HCT116 (cell line): ENCODE measurements around the gene NKG7. TPM values are rescaled to one million over a fixed set of nuclear protein-coding genes. Genes with fewer than 3 reads are reported as not detected.

Experiments used
- ATAC-seq: fragments of 200-7000 bp; cut with Tn5 transposase; 2 replicates; pipeline ENCODE4 v1.9.1; 2020; ENCODE audit warnings: mild to moderate bottlenecking, moderate library complexity
- BruUV-seq: library from RNA; stranded (reverse); fragments of 400-500 nt; replicated peaks from 2 replicates; lab custom pipeline; 2021; lab: Mats Ljungman, UMichigan
- CTCF ChIA-PET: fragments of 300-600 bp; sonication (Branson Sonifier 250); formaldehyde crosslinking; loops from one replicate; lab custom pipeline; 2021; ENCODE audit warnings: antibody characterized with exemption; lab: Charles Lee
- POLR2A ChIA-PET: fragments of 300-600, 350-600 bp; sonication (Branson Sonifier 250); formaldehyde crosslinking; loops from one replicate; lab custom pipeline; 2021; ENCODE audit warnings: antibody characterized with exemption; lab: Charles Lee
- RAD21 ChIA-PET, 2 experiments: fragments of 300-600 bp; sonication (Branson Sonifier 250); formaldehyde crosslinking; loops; one replicate each; lab custom pipeline; 2023; ENCODE audit warnings: low total read pairs in 2 of 2; ENCODE audit not compliant: uncharacterized antibody in 2 of 2, unreplicated experiment in 2 of 2, low non-redundant PET in 1 of 2; lab: Charles Lee
- DNase-seq: peaks from one replicate; pipeline ENCODE4 v3.0.0-alpha.2; 2010; ENCODE audit warnings: low read depth, low spot score
- H2AFZ ChIP-seq: fragments of 200-600 bp; shearing (Covaris generic), sonication (generic); 2 replicates; pipeline ENCODE4 v1.6.1; 2017; ENCODE audit warnings: low read depth, mixed run types, mixed read lengths, antibody characterized with exemption, low read length; ENCODE audit not compliant: poor library complexity, severe bottlenecking
- H3K27ac ChIP-seq: 2 replicates; pipeline ENCODE4 v1.5.1; 2012; ENCODE audit warnings: low read depth, low read length
- H3K27me3 ChIP-seq: fragments of 200-600 bp; sonication (generic); 2 replicates; pipeline ENCODE4 v1.6.1; 2016; ENCODE audit warnings: mixed run types, low read length, mixed read lengths; ENCODE audit not compliant: insufficient read depth
- H3K36me3 ChIP-seq, 2 experiments: fragments of 200-500 bp in 1 of 2; fragments of 200-600 bp in 1 of 2; sonication (Bioruptor generic) in 1 of 2; sonication (generic) in 1 of 2; 2 replicates each; pipeline versions ENCODE4 v1.5.1 to v1.6.1; 2014 to 2016; ENCODE audit warnings: low read length in 2 of 2, inconsistent platforms in 1 of 2, mixed read lengths in 1 of 2, mixed run types in 1 of 2; ENCODE audit not compliant: insufficient read depth in 2 of 2, control insufficient read depth in 1 of 2
- H3K4me1 ChIP-seq, 2 experiments: fragments of 200-600 bp in 1 of 2; sonication (generic) in 1 of 2; 2 replicates each; pipeline versions ENCODE4 v1.5.1 to v1.6.1; 2012 to 2017; ENCODE audit warnings: low read length in 2 of 2, inconsistent platforms in 1 of 2, mild to moderate bottlenecking in 1 of 2, mixed read lengths in 1 of 2, mixed run types in 1 of 2, moderate library complexity in 1 of 2; ENCODE audit not compliant: insufficient read depth in 2 of 2, control insufficient read depth in 1 of 2
- H3K4me2 ChIP-seq: fragments of 200-600 bp; sonication (generic); 2 replicates; pipeline ENCODE4 v1.6.1; 2017; ENCODE audit warnings: mixed run types, low read length, mixed read lengths
- H3K4me3 ChIP-seq, 2 experiments: fragments of 200-600 bp in 1 of 2; sonication (generic) in 1 of 2; replicated peaks in 1 of 2; 2 replicates each; pipeline ENCODE4 v1.5.1; 2011 to 2016; ENCODE audit warnings: low read length in 2 of 2, control low read depth in 1 of 2, low read depth in 1 of 2, mild to moderate bottlenecking in 1 of 2, mixed read lengths in 1 of 2, mixed run types in 1 of 2
- H3K79me2 ChIP-seq: fragments of 200-600 bp; sonication (generic); 2 replicates; pipeline ENCODE4 v1.6.1; 2017; ENCODE audit warnings: mild to moderate bottlenecking, mixed run types, low read length, moderate library complexity, mixed read lengths; ENCODE audit not compliant: insufficient read depth
- H3K9ac ChIP-seq: fragments of 200-600 bp; sonication (generic); 2 replicates; pipeline ENCODE4 v1.6.1; 2016; ENCODE audit warnings: low read length, mixed read lengths
- H3K9me2 ChIP-seq: fragments of 200-600 bp; sonication (generic), shearing (Covaris generic); 2 replicates; pipeline ENCODE4 v1.6.1; 2017; ENCODE audit warnings: mixed run types, mild to moderate bottlenecking, moderate library complexity; ENCODE audit not compliant: insufficient read depth
- H3K9me3 ChIP-seq, 2 experiments: fragments of 200-500 bp in 1 of 2; fragments of 200-600 bp in 1 of 2; sonication (Bioruptor generic) in 1 of 2; sonication (generic) in 1 of 2; 2 replicates each; pipeline ENCODE4 v1.6.1; 2014 to 2017; ENCODE audit warnings: low read length in 2 of 2, mixed read lengths in 2 of 2, inconsistent platforms in 1 of 2, low read depth in 1 of 2, mild to moderate bottlenecking in 1 of 2, mixed run types in 1 of 2, moderate library complexity in 1 of 2; ENCODE audit not compliant: control insufficient read depth in 1 of 2, insufficient read depth in 1 of 2
- H4K20me1 ChIP-seq: fragments of 200-600 bp; sonication (generic), shearing (Covaris generic); 2 replicates; pipeline ENCODE4 v1.6.1; 2017; ENCODE audit warnings: mixed run types, mild to moderate bottlenecking, moderate library complexity; ENCODE audit not compliant: insufficient read depth
- YY1 ChIP-seq: IDR thresholded peaks from 2 replicates; pipeline ENCODE4 v1.6.1; 2011; ENCODE audit warnings: low read length, low read depth, moderate library complexity, mild to moderate bottlenecking; ENCODE audit not compliant: insufficient replicate concordance; ENCODE audit errors: extremely low read depth
- ZFX ChIP-seq: fragments of 450-650 bp; IDR thresholded peaks from 2 replicates; pipeline ENCODE4 v1.6.1; 2017
- intact Hi-C: fragments of 100-400 bp; cut with micrococcal nuclease; formaldehyde crosslinking; loops from 2 replicates; pipeline ENCODE4 v1.10.0; 2022
- total RNA-seq: library from RNA; stranded (reverse); gene quantifications from one replicate; pipeline ENCODE4 v1.2.1, GENCODE V29; 2021; ENCODE audit not compliant: unreplicated experiment
- TF ChIP-seq, protein P1 (sequence below), 3 experiments: fragments of 200-600 bp in 1 of 3; sonication (generic) in 1 of 3; IDR thresholded peaks in 2 of 3; conservative IDR thresholded peaks in 1 of 3; 2 replicates each; pipeline ENCODE4 v1.5.1; 2012 to 2017; ENCODE audit warnings: low read depth in 2 of 3, low read length in 2 of 3, antibody characterized with exemption in 1 of 3, borderline replicate concordance in 1 of 3, control low read depth in 1 of 3, mild to moderate bottlenecking in 1 of 3, mixed read lengths in 1 of 3, mixed run types in 1 of 3, moderate library complexity in 1 of 3; ENCODE audit not compliant: insufficient read depth in 1 of 3

NKG7 gene
- total RNA-seq, 1 experiment from 2014 or later, result not detected

DNA sequence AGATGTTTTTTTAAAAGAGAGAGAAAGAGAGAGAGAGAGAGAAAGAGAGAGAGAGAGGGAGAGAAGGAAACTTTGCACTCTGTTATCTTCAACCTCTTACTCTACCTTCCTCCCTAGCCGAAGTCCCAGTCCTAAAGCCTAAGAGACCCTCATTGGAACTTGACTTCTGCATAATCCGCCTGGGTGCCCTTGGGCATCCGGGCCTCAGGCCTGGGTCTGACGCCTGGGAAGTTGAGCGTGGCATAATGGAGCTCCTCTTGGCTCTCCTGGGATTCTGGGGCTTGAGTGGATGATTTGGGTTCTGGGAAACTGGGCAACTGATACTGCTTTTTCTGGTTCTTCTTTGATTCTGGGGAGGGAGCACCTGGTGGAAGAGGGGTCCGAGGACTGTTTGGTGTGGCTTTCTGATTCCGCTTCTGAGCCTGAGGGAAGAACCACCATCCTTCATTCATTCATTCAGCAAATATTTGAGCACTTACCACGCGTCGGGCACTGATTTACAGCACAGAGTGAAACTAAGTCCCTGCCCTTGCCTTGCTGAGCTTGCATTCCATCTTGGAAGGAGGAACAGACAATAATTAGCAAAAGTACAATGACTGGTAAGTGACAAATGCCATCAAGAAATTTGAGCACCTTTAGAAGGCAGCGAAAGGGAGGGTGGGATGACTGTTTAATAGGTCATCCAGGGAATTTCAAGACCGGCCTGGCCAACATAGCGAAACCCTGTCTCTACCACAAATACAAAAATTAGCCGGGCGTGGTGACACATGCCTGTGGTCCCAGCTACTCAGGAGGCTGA lies 38.7 kb upstream of the NKG7 start:
- CTCF ChIA-PET, result no interaction called here
- H3K4me2 ChIP-seq, result no peak overlapping the region

More for the DNA sequence above, 38.7 kb upstream of the NKG7 start:
- Histone ChIP-seq H3K36me3 (no peaks in the 10 kb centered on the region), H4K20me1 (no peaks in the 10 kb centered on the region), H3K4me1 (no peaks in the 10 kb centered on the region), H3K27me3 (no peaks in the 10 kb centered on the region), H2AFZ (no peak overlapping the region), H3K27ac (no peak overlapping the region), H3K9ac (no peak overlapping the region), H3K4me3 (no peak overlapping the region), H3K9me2 (no peaks in the 10 kb centered on the region), H3K9me3 (no peaks in the 10 kb centered on the region; a peak in 1 of 4 replicates), H3K79me2 (no peaks in the 10 kb centered on the region)
- TF ChIP-seq ZFX (no peak), YY1 (no peak)
- TF ChIP-seq, protein P1, sequence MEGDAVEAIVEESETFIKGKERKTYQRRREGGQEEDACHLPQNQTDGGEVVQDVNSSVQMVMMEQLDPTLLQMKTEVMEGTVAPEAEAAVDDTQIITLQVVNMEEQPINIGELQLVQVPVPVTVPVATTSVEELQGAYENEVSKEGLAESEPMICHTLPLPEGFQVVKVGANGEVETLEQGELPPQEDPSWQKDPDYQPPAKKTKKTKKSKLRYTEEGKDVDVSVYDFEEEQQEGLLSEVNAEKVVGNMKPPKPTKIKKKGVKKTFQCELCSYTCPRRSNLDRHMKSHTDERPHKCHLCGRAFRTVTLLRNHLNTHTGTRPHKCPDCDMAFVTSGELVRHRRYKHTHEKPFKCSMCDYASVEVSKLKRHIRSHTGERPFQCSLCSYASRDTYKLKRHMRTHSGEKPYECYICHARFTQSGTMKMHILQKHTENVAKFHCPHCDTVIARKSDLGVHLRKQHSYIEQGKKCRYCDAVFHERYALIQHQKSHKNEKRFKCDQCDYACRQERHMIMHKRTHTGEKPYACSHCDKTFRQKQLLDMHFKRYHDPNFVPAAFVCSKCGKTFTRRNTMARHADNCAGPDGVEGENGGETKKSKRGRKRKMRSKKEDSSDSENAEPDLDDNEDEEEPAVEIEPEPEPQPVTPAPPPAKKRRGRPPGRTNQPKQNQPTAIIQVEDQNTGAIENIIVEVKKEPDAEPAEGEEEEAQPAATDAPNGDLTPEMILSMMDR (IDR thresholded peaks at IDR 0.05 in 2 of 3, conservative IDR thresholded peaks at IDR 0.05 in 1 of 3; ENCODE audit: borderline replicate concordance in 1 of 3, insufficient read depth in 1 of 3, low read depth in 2 of 3, low read length in 2 of 3), result no peak
- ChIA-PET POLR2A (no interaction called here), RAD21 (interaction anchor here in 1 of 2 experiments (0.7 kb wide), 1 partner anchor 73 kb away, joined by 4 read pairs; no protein-coding TSS in a partner anchor)
- intact Hi-C loops, result no loop called here
- no peak for DNase-seq
- ATAC-seq, result no peak
- BruUV-seq, result no TSS peak
